GM20000 (cell line): ENCODE measurements around the gene GPS1.

ENCODE experiments used
- DNase-seq: peaks from one replicate; pipeline ENCODE4 v3.0.0; 2012; ENCODE audit warnings: low spot score
- TF ChIP-seq, protein P1 (sequence below): IDR thresholded peaks from 2 replicates; pipeline ENCODE4 v1.5.1; 2012; ENCODE audit warnings: mild to moderate bottlenecking, control low read depth; ENCODE audit errors: extremely low read depth, missing control alignments

The GPS1 gene

DNA sequence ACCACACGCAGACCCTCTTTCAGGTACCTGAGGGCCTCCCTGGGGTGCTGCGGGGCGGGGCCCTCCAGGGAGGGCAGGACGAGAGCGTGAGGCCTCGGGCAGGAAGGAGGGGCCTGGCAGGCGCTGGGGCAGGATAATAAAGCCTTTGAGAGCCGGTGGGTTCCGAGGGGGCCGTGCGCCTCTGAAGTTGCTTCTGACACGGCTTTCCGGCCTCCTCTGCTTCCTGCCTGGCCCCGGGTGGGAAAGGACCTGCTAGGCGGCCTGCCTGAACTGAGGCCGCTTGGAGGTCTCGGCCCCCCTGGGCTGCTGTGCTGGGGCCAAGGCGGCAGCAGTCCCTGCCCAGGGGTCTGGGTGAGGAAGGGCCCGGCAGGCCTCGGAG lies 39.4 kb upstream of the GPS1 start:
- DNase-seq: no peak
- TF ChIP-seq, protein P1, sequence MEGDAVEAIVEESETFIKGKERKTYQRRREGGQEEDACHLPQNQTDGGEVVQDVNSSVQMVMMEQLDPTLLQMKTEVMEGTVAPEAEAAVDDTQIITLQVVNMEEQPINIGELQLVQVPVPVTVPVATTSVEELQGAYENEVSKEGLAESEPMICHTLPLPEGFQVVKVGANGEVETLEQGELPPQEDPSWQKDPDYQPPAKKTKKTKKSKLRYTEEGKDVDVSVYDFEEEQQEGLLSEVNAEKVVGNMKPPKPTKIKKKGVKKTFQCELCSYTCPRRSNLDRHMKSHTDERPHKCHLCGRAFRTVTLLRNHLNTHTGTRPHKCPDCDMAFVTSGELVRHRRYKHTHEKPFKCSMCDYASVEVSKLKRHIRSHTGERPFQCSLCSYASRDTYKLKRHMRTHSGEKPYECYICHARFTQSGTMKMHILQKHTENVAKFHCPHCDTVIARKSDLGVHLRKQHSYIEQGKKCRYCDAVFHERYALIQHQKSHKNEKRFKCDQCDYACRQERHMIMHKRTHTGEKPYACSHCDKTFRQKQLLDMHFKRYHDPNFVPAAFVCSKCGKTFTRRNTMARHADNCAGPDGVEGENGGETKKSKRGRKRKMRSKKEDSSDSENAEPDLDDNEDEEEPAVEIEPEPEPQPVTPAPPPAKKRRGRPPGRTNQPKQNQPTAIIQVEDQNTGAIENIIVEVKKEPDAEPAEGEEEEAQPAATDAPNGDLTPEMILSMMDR: no peak

DNA sequence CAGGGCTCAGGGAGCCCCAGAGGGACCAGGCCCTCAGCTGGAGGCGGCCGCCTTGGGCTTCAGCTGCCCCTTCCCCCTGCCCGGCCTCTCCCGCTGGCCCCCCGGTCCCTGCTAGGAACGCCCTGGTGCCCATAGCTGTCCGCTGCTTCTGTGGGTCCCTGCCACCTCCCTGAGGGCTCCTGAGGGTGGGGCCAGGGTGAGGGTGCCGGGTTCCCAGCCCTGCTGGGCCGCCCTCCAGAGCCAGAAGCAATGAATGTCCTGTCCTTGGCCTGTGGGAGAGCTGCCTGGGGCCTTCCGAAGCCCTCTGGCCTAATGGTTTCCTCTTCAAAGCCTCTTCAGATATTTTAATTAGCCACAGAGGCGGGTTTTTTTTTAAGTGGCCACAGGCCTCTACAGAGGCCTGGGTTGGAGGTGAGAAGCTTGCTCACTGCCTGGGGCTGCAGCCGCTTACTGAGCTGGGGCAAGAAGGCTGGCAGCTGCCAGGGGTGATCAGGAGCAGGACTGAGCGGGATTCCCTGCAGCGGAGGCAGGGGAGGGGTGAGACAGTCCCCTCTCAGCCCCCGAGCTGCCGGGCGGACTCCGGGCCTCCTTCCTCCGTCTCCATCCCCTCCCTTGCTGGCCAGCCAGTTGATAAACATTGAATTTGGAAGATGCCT lies 38.9 kb upstream of the GPS1 start:
- TF ChIP-seq, protein P1: no peak
- no peak for DNase-seq

DNA sequence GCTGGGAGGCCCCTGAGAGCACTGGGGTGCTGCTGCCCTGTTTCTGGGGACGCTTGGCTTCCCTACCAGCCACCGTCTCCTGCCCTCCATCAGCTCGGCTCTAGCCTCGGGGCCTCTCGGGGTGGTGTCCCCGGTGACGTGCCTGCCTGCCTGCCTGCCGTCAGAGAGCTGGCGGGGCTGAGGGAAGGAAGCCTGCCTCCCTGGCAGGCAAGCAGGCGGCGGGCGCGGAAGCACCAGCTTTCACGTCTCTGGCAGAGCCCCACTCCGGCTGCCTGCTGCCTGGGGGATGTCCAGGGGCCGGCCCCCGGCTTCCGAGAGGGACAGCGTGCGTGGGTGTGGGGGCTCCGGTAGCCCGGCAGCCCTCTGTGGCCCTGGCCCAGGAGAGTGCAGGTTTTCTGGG lies 38.4 kb upstream of the GPS1 start:
- TF ChIP-seq, protein P1: no peak
- no peak for DNase-seq

DNA sequence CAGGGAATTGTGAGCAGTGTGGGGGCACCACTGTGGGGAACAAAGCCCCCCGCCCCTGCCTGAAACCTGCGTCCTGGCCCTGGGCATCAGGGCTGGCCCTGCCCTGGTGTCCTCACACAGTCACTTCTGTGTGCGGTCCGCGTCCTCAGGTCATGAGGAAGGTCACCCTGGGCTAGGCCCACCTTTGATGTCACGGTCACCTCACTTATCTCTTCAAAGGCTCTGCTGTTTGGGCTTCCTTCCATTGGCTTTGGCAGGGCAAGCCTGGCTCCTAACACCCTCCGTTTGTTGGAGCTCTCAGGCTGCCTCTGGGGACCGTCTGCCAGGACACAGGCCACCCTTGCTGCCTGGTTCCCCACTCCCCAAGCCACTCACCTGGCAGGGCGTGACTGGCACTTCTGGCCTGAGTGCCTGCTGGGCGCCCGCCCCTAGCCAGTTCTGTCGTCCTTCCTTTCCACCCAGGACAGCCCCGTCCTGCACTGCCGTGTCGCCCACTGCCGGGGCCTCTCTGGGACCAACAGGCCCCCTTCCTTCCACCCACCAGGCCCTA lies 37.9 kb upstream of the GPS1 start:
- DNase-seq: no peak
- TF ChIP-seq, protein P1: no peak

- TF ChIP-seq, protein P1: no peak
- no peak for DNase-seq
Observed at GRCh38 chr17:82014432-82014831, 37.3 kb upstream of the GPS1 start.

DNA sequence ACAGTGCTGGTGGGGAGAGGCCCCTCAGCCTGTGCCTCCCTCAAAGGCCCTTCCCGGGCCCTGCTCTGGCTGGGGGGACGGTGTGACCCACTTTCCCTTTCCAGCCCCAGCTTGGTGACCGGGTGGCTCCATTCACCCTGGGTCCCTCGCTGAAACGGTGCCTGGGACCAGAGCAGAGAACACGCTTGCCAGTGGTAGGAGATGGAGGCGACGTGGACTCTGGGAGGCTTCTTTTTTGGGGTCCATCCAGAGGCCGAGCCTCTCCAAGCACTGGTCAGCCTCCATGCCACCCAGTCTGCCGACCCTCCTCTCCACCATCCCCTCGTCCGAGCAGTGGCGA lies 36.8 kb upstream of the GPS1 start:
- DNase-seq: no peak
- TF ChIP-seq, protein P1: no peak

GRCh38 chr17:82015311-82015971 lies 36.3 kb upstream of the GPS1 start:
- no peak for DNase-seq
- TF ChIP-seq, protein P1: no peak
